Thymus (tissue), 11 donors: ENCODE data around the gene PHAF1. TPM values are rescaled to one million over a fixed set of nuclear protein-coding genes. Genes with fewer than 3 reads are reported as not detected.

Source experiments
- DNase-seq, 9 donors: peaks; one replicate each; pipeline ENCODE4 v3.0.0-alpha.2; 2013; ENCODE audit warnings: low spot score in 9 of 9, low read depth in 6 of 9, missing footprints in 1 of 9
- H3K27ac ChIP-seq, 2 donors: one replicate each; pipeline ENCODE4 v1.5.1; 2013; ENCODE audit warnings: control low read depth in 1 of 2, low read depth in 1 of 2, low read length in 1 of 2, mild to moderate bottlenecking in 1 of 2, moderate library complexity in 1 of 2
- H3K27me3 ChIP-seq, 2 donors: one replicate each; pipeline ENCODE4 v1.5.1; 2013; ENCODE audit warnings: low read length in 1 of 2; ENCODE audit not compliant: control insufficient read depth in 2 of 2, insufficient read depth in 1 of 2
- H3K36me3 ChIP-seq, 2 donors: one replicate each; pipeline ENCODE4 v1.5.1; 2013; ENCODE audit warnings: low read length in 1 of 2, mild to moderate bottlenecking in 1 of 2, moderate library complexity in 1 of 2; ENCODE audit not compliant: control insufficient read depth in 2 of 2, insufficient read depth in 2 of 2
- H3K4me1 ChIP-seq, 2 donors: one replicate each; pipeline ENCODE4 v1.5.1; 2013; ENCODE audit warnings: low read length in 2 of 2; ENCODE audit not compliant: control insufficient read depth in 2 of 2, insufficient read depth in 2 of 2
- H3K4me3 ChIP-seq, 2 donors: one replicate each; pipeline ENCODE4 v1.5.1; 2013; ENCODE audit warnings: low read length in 2 of 2, control low read depth in 1 of 2, mild to moderate bottlenecking in 1 of 2
- H3K9me3 ChIP-seq, 2 donors: one replicate each; pipeline ENCODE4 v1.5.1; 2013; ENCODE audit warnings: low read length in 1 of 2, mild to moderate bottlenecking in 1 of 2; ENCODE audit not compliant: control insufficient read depth in 2 of 2, insufficient read depth in 1 of 2
- WGBS: extraction: QIAGEN DNeasy Blood & Tissue Kit; methylation state at CpG from one replicate; pipeline ENCODE4 v1.1.7; 2013; 5-methylcytosine and 5-hydroxymethylcytosine counted together
- polyA plus RNA-seq: library from polyadenylated mRNA; stranded (reverse); fragments of 200-250 nt; gene quantifications from one replicate; pipeline ENCODE4 v1.2.3, GENCODE V29; 2013
- total RNA-seq: library from RNA; stranded (reverse); fragments of 120-200 nt; gene quantifications from one replicate; pipeline ENCODE4 v1.2.4, GENCODE V29; 2013
- donor health status: healthy.

PHAF1 gene
- total and polyA plus RNA-seq, 2 donors: 7.7 to 12.0 TPM

DNA sequence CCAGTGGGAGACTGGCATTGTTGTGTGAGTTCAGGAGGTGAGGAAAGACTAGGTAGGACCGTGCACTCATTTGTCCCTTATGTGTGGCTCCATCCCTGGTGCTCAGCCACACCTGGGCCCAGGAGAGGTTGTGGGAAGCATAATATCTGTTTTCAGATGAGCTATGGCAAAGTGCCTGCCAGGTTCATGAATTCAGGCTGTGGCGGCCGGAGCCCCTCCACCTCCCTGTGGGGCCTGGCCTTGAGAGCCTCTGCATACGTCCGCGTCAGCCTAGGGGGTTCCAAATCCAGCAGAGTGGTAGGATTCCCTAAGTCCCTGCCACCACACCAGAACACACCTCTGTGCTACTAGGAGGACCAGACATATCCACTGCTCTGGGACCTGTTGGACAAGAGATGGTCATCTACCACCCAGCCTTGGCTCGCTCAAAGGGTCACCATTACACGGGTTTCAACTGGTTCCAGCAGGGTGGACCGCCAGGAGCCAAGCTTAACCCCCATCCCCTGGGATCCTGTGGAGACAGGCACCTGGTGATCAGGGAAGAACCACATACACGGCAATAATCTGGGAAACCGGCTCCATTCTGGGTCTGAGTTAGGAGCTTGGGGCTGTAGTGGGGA lies 39.0 kb downstream of the PHAF1 start:
- 97% methylated on average over 11 of the region's 11 CpGs for WGBS
- no peak for DNase-seq
- Histone ChIP-seq H3K9me3 (peaks cover 5 to 13% of the 10 kb centered on the region in 2 donors), H3K36me3 (peaks cover 42 to 52% of the 10 kb centered on the region in 2 donors), H3K4me1 (peaks cover 7 to 12% of the 10 kb centered on the region in 2 donors), H3K27ac (no peak overlapping the region), H3K4me3 (no peak overlapping the region), H3K27me3 (peaks cover 32 to 51% of the 10 kb centered on the region in 2 donors)

DNA sequence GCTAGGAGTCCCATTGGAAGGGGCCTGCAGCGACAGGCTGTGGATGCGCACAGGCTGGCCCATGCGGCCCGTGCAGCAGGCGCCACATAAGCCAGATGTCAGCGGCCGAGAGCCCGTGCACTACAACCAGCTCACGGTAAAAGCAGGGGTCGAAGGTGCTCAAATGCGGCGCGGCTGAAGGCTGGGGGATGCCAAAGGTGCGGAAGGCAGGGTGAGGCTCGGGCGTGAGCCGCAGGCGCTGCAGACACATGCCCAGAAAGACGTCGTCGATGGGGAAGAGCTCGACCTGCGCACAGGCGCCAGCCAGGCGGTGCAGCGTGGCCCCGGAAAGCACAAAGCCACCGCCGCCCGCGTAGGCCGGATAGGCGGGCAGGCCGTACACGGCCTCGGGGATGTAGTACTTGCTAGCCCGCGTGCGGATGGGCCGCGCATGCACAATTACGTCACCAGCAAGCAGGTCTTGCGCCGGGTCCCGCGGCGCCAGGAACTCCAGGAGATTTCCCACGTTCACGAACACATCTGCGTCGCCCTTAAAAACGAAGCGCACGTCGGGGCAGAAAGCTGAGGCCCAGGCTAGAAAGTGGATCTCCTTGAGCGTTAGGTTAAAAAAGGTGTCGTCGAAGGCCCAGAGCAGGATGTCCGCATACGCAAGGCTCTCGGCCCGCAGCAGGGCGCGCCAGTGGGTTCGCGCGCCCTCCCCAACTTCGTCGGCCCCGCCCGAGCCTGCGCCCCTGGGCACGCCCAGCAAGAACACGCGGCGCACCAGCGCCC lies 39.7 kb downstream of the PHAF1 start:
- no peak for DNase-seq
- no peak overlapping the region for H3K4me3 ChIP-seq
- peaks cover 36 to 45% of the 10 kb centered on the region in 2 donors for H3K36me3 ChIP-seq
- peaks cover 36 to 58% of the 10 kb centered on the region in 2 donors for H3K27me3 ChIP-seq
- 80% methylated on average over 77 of the region's 77 CpGs for WGBS
- peaks cover 5 to 13% of the 10 kb centered on the region in 2 donors for H3K9me3 ChIP-seq
- H3K27ac ChIP-seq: no peak overlapping the region
- peaks cover 7 to 12% of the 10 kb centered on the region in 2 donors for H3K4me1 ChIP-seq

DNA sequence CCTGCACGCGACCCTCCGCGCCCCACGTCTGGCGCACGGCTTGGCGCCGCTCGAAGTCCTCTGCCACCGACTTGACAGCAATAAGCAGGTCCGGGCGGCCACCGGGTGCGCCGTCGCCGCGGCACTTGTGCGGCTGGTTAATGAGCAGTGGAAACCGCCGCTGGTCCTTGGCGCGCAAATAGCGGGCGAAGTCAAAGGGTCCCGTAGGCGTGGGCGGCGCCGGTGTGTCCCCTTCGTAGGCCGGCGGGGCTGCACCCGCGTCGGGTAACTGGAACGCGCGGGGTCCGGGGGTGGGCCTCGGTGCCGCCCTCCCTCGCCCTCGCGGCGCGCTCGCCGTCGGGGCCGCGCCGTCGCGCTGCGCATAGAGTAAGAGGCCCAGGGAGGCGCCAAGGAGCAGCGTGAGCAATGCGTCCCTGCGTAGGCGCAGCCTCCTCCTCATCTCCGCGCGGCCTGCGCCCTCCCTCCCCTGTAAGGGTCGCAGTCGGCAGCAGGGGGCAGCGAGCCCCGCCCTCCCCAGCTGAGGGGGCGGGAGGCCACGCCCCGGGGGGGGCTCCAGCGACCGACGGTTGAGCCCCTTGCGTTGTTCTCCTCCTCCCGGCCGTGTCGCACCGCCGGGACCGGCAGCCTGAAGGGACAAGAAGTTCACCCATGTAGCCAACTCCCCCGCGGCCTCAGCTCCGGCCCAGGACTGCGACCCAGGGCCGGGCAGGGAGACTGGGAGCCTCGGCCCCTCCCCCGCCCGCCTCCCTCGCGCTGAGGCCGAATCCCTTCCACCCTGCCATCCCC lies 40.5 kb downstream of the PHAF1 start:
- Histone ChIP-seq H3K36me3 (peaks cover 28 to 38% of the 10 kb centered on the region in 2 donors), H3K4me1 (peaks cover 10 to 16% of the 10 kb centered on the region in 2 donors), H3K4me3 (peak overlapping the region; percentile 18 to 63), H3K27ac (peak overlapping the region in 1 of 2 donors; percentile 37), H3K27me3 (peaks cover 44 to 66% of the 10 kb centered on the region in 2 donors), H3K9me3 (peaks cover 5 to 13% of the 10 kb centered on the region in 2 donors)
- peak in 3 of 9 donors; percentile 42 to 61 (median 59) for DNase-seq
- WGBS: 10% methylated on average over 94 of the region's 94 CpGs

DNA sequence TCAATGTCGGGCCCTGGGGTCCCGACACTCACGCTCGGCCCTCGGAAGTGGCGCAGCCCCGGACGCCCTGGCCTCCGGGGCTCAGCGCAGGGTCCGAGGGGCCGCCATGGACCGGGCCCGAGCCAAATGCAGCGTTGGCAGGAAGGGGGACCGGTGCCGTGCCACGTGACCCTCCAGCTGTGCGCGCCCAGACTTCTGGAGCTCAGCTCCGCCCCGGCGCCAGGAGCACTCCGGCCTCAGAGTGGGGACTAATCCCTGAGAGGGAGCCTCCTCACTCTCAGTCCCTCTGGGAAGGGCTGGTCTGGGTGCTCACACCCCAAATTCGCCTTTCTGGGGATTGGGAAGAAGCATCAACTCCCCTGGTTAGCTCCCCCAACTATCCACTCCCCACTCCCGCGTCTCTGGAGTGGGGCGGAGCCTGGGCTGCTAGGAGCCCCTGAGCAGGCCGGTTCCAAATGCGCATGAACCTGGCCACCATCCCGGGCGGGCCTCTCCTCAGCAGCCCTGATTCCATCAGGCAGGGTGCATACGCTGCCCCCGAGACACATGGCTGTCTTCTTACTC lies 41.2 kb downstream of the PHAF1 start, which contains the start of gene B3GNT9:
Gene B3GNT9, minus strand, starts transcription at position 166 of the 564 bp plus-strand sequence. CDS start 513 bp downstream, outside the sequence.
- peaks cover 10 to 21% of the 10 kb centered on the region in 2 donors for H3K4me1 ChIP-seq
- H3K9me3 ChIP-seq: peaks cover 5 to 13% of the 10 kb centered on the region in 2 donors
- no peak for DNase-seq
- peak within 1 kb of the TSS in 1 of 2 donors; percentile 37 for H3K27ac ChIP-seq
- H3K36me3 ChIP-seq: peaks cover 21 to 32% of the 10 kb centered on the region in 2 donors
- H3K27me3 ChIP-seq: peaks cover 47 to 73% of the 10 kb centered on the region in 2 donors
- peak within 1 kb of the TSS; percentile 18 to 63 for H3K4me3 ChIP-seq
- 4% methylated on average over 34 of the region's 34 CpGs for WGBS

DNA sequence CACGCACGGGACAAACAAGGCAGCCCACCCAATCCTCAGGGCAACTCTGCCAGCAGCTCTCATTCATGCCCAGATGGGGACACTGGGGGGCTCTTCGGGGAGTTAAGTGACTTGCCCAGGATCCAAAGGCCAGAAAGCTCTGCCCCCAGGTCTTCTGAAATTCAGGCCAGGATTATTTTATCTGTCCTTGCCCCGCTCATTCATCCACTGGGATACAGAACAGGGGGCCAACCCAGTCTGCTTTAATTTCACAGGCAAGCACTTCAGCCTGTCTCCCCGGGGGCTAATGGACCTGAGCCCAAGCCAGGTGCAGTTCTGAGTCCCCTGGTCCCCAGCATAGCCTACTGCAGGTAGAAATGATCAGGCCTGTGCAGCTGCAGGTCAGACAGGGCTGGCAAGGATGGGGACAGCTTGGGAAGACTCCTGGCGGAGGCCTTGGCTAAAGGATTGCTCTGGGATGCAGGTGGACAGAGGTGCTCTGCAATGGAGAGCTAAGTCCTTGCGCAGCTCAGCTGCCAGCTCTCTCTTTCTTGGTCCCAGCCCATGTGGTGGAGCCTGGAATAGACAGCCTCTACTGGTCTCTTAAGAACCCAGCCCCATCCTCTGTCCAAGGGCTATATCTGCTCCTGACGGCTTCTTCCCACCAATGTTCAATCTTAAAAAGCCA lies 41.8 kb downstream of the PHAF1 start:
- Histone ChIP-seq H3K4me1 (peaks cover 10 to 21% of the 10 kb centered on the region in 2 donors), H3K27ac (no peak overlapping the region), H3K4me3 (no peak overlapping the region), H3K9me3 (peaks cover 5 to 13% of the 10 kb centered on the region in 2 donors), H3K36me3 (peaks cover 16 to 25% of the 10 kb centered on the region in 2 donors), H3K27me3 (peaks cover 50 to 79% of the 10 kb centered on the region in 2 donors)
- 83% methylated on average over 8 of the region's 8 CpGs for WGBS
- no peak for DNase-seq

DNA sequence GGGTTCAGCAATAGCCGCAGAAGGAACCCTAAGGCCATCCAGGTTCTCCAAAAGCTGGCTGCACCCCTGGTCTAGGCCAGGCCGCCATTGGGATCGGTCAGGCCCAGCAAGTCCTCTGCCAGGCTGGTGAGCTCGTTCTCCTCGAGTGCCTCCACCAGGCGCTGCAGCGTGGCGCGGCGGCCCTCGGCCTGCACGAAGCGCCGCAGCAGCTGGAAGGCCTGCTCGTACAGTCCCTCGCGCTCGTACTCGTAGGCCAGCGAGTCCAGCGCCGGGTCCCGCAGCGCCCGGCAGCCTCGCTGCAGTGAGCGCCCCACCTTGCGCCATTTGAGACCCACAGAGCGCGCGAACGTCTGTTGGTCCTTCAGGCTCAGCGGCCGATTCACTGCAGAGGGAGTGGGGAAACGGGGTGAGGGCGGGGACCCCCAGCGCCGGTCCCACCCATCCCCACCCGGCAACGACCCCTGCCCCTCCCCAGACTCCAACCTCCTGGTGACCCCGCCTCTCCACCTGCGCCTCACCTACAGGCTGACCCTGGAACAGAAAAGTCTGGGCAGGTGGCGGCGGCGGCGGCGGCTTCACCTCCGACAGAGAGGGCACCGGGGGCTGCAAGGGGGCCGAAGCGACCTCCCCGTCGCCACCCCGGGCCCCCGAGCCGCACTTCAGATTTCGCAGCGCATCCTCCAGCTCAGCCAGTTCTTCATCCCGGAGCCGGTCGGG lies 45.0 kb downstream of the PHAF1 start:
- DNase-seq: no peak
- Histone ChIP-seq H3K27me3 (peaks cover 48 to 97% of the 10 kb centered on the region in 2 donors), H3K27ac (no peak overlapping the region), H3K9me3 (peaks cover 3 to 11% of the 10 kb centered on the region in 2 donors), H3K36me3 (peaks cover 0 to 4% of the 10 kb centered on the region in 2 donors), H3K4me1 (peaks cover 21 to 32% of the 10 kb centered on the region in 2 donors), H3K4me3 (peak overlapping the region in 1 of 2 donors; percentile 34)
- WGBS: 48% methylated on average over 61 of the region's 61 CpGs

DNA sequence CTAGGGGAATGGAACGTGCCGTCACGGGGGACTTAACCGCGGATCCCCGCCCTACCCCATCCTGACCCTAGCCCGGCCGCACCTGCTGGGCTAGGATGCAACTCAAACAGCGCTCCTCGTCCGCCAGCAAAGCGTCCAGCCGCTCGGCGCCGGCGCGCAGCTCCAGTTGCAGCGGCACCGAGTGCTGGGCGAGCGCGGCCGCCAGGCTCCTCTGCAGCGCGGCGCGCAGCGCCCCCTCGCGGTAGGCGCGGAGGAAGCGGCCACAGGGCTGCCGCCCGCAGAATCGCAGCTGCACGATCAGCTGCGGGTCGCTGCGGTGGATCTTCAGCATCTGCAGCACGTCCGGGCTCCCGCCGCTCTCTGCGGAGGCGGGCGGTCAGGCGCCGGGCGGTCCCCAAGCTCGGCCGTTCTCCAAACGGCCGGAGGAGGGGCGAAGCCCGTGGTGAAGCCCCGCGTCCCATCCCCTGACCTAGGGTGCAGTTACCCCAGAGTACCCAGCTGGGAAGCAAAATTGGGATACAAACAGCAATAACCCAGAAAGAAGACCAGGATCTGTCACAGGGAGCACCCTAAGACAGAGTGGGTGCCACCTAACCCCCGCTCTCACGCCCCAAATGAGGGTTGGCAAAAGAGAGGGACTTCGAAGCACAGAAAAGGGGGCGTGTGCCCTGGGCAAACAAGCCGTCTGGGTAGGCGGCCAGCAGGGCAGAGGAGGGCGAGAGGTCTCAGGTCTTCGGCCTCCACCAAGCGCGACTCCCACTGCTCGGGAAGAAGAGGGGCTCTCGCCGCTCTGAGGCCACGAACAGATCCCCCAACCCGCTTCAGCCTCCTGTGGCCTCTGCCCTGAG lies 45.8 kb downstream of the PHAF1 start:
- Histone ChIP-seq H3K9me3 (peaks cover 0 to 8% of the 10 kb centered on the region in 2 donors), H3K4me3 (peak overlapping the region in 1 of 2 donors; percentile 34), H3K27me3 (peaks cover 40 to 96% of the 10 kb centered on the region in 2 donors), H3K27ac (no peak overlapping the region), H3K36me3 (peaks cover 0 to 3% of the 10 kb centered on the region in 2 donors), H3K4me1 (peaks cover 19 to 37% of the 10 kb centered on the region in 2 donors)
- peak in 7 of 9 donors; percentile 41 to 89 (median 75) for DNase-seq
- 18% methylated on average over 74 of the region's 74 CpGs for WGBS
